Liver (tissue), 9 donors: Measurements from ENCODE around the gene BACH2. TPM values are rescaled to one million over a fixed set of nuclear protein-coding genes. Genes with fewer than 3 reads are reported as not detected.

Experiments
- DNase-seq: peaks from one replicate; pipeline ENCODE4 v3.0.0-alpha.2; 2017; ENCODE audit warnings: low spot score
- H3K27ac ChIP-seq, 2 donors: one replicate each; pipeline ENCODE4 v1.7.0; 2013; ENCODE audit warnings: inconsistent platforms in 2 of 2, low read length in 2 of 2, control low read depth in 1 of 2, low read depth in 1 of 2, mild to moderate bottlenecking in 1 of 2
- H3K27me3 ChIP-seq, 4 donors: one replicate each; pipeline versions ENCODE4 v1.6.1 to v1.7.0; 2013; ENCODE audit warnings: low read length in 3 of 4, inconsistent platforms in 1 of 4, mild to moderate bottlenecking in 1 of 4, moderate library complexity in 1 of 4; ENCODE audit not compliant: control insufficient read depth in 4 of 4, insufficient read depth in 4 of 4
- H3K36me3 ChIP-seq, 4 donors: one replicate each; pipeline versions ENCODE4 v1.6.1 to v1.7.0; 2013; ENCODE audit warnings: low read length in 3 of 4, mild to moderate bottlenecking in 3 of 4, low read depth in 1 of 4, moderate library complexity in 1 of 4; ENCODE audit not compliant: control insufficient read depth in 4 of 4, insufficient read depth in 3 of 4
- H3K4me1 ChIP-seq, 4 donors: one replicate each; pipeline versions ENCODE4 v1.6.1 to v1.7.0; 2013; ENCODE audit warnings: low read length in 3 of 4, mild to moderate bottlenecking in 3 of 4, moderate library complexity in 1 of 4; ENCODE audit not compliant: control insufficient read depth in 4 of 4, insufficient read depth in 4 of 4
- H3K4me3 ChIP-seq, 3 donors: one replicate each; pipeline versions ENCODE4 v1.6.1 to v1.7.0; 2013; ENCODE audit warnings: low read length in 3 of 3, control low read depth in 1 of 3, low read depth in 1 of 3, mild to moderate bottlenecking in 1 of 3
- H3K9ac ChIP-seq, 2 donors: one replicate each; pipeline ENCODE4 v1.7.0; 2013; ENCODE audit warnings: low read length in 2 of 2, mild to moderate bottlenecking in 2 of 2, moderate library complexity in 2 of 2, control low read depth in 1 of 2, low read depth in 1 of 2
- H3K9me3 ChIP-seq, 4 donors: one replicate each; pipeline versions ENCODE4 v1.6.1 to v1.7.0; 2013; ENCODE audit warnings: low read length in 3 of 4; ENCODE audit not compliant: control insufficient read depth in 4 of 4
- EGR1 ChIP-seq, 2 donors: IDR thresholded peaks; 2 replicates each; pipeline ENCODE4 v1.6.1; 2016 to 2018; ENCODE audit warnings: antibody characterized with exemption in 2 of 2, low read depth in 2 of 2
- FOXA1 ChIP-seq: IDR thresholded peaks from 2 replicates; pipeline ENCODE4 v1.6.1; 2016; ENCODE audit warnings: antibody characterized with exemption
- GABPA ChIP-seq, 2 donors: IDR thresholded peaks in 1 of 2; conservative IDR thresholded peaks in 1 of 2; 2 replicates each; pipeline ENCODE4 v1.6.1; 2016; ENCODE audit warnings: antibody characterized with exemption in 2 of 2, mild to moderate bottlenecking in 1 of 2, moderate library complexity in 1 of 2
- HNF4A ChIP-seq, 2 donors: conservative IDR thresholded peaks; 2 replicates each; pipeline ENCODE4 v1.6.1; 2016; ENCODE audit warnings: antibody characterized with exemption in 2 of 2, mild to moderate bottlenecking in 2 of 2
- HNF4G ChIP-seq: IDR thresholded peaks from 2 replicates; pipeline ENCODE4 v1.6.1; 2016; ENCODE audit warnings: antibody characterized with exemption
- NR2F2 ChIP-seq: IDR thresholded peaks from 2 replicates; pipeline ENCODE4 v1.6.1; 2016; ENCODE audit warnings: antibody characterized with exemption
- RAD21 ChIP-seq, 2 donors: IDR thresholded peaks; 2 replicates each; pipeline ENCODE4 v1.6.1; 2016; ENCODE audit warnings: antibody characterized with exemption in 2 of 2, mild to moderate bottlenecking in 2 of 2
- RXRA ChIP-seq, 2 donors: IDR thresholded peaks; 2 replicates each; pipeline ENCODE4 v1.6.1; 2017 to 2018; ENCODE audit warnings: antibody characterized with exemption in 2 of 2, mild to moderate bottlenecking in 1 of 2
- SP1 ChIP-seq: IDR thresholded peaks from 2 replicates; pipeline ENCODE4 v1.6.1; 2018; ENCODE audit warnings: antibody characterized with exemption, mild to moderate bottlenecking
- TAF1 ChIP-seq: conservative IDR thresholded peaks from 2 replicates; pipeline ENCODE4 v1.6.1; 2016; ENCODE audit warnings: antibody characterized with exemption, mild to moderate bottlenecking
- YY1 ChIP-seq: IDR thresholded peaks from 2 replicates; pipeline ENCODE4 v1.6.1; 2016; ENCODE audit warnings: antibody characterized with exemption, mild to moderate bottlenecking
- WGBS: extraction: QIAGEN DNeasy Blood & Tissue Kit; methylation state at CpG from one replicate; pipeline ENCODE4 v1.1.7; 2013; 5-methylcytosine and 5-hydroxymethylcytosine counted together
- polyA plus RNA-seq, 2 donors: library from polyadenylated mRNA; stranded (reverse) in 1 of 2; unstranded in 1 of 2; fragments of 200-250 nt in 1 of 2; fragments of >200 nt in 1 of 2; fragmentation: Nextera tagmentation in 1 of 2; extraction: Ambion mirVana in 1 of 2; gene quantifications; one replicate each; pipeline versions ENCODE4 v1.2.1 to v1.2.3, GENCODE V29; 2013 to 2015
- total RNA-seq, 2 donors: library from RNA; depleted of rRNA; stranded (reverse); fragments of >200 nt; gene quantifications; one replicate each; pipeline ENCODE4 v1.2.3, GENCODE V29; 2014
- TF ChIP-seq, protein P1 (sequence below): IDR thresholded peaks from 2 replicates; pipeline ENCODE4 v1.6.1; 2016; ENCODE audit warnings: antibody characterized with exemption
- TF ChIP-seq, protein P2 (sequence below): IDR thresholded peaks from 2 replicates; pipeline ENCODE4 v1.6.1; 2016; ENCODE audit warnings: antibody characterized with exemption
- TF ChIP-seq, protein P3 (sequence below): IDR thresholded peaks from 2 replicates; pipeline ENCODE4 v1.6.1; 2016; ENCODE audit warnings: antibody characterized with exemption, mild to moderate bottlenecking
- TF ChIP-seq, protein P4 (sequence below): fragments of 150-350 bp; IDR thresholded peaks from 2 replicates; pipeline ENCODE4 v1.5.1; 2017; ENCODE audit warnings: improper control_type of control experiment, low read depth, low read length; ENCODE audit not compliant: missing input control
- donor health status: healthy.
- donor health status: healthy.
- donor health status: healthy.
- donor health status: healthy.
- donor health status: healthy.

BACH2 gene
- total and polyA plus RNA-seq, 4 donors: 1.9 to 3.7 (median 1.9) TPM

DNA sequence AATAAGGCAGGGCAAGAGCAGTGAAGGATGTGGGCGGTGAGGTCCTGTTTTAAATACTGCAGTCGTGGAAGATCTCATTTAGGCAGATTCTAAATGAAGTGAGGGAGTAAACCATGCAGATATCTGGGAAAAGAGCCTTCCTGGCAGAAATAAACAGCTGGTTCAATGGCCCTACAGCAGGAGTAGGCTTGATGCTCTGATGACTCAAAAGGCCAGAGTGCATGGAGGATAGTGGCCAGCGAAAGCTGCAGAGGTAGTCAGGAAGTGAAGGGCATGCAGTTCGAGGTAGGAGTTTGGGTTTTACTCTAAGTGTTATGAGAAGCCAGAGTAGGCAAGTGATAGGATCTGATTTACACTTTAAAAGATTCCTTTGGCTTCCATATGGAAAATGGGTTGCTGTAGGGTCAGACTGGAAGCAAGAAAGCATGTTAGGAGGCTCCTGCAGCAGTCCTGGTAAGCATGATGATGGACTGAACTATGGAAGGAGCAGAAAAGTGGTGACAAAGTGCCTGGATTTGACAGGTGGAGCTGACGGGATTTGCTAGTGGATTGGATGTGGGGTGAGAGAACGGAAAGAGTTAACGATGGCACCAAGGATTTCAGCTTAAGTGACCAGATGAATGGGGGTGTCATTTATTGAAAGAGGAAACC is 252.3 kb downstream of the BACH2 start:
- TF ChIP-seq HNF4A (conservative IDR thresholded peaks at IDR 0.05) (no peak), SP1 (no peak), EGR1 (IDR thresholded peaks at IDR 0.05; ENCODE audit: low read depth in 2 of 2) (no peak), NR2F2 (no peak)
- no peak for DNase-seq
- no peaks in the 10 kb centered on the region for H3K27me3 ChIP-seq
- no peaks in the 10 kb centered on the region for H3K9me3 ChIP-seq
- no peak overlapping the region for H3K27ac ChIP-seq
- no peak overlapping the region for H3K4me3 ChIP-seq
- 83% methylated on average over 7 of the region's 7 CpGs for WGBS
- H3K4me1 ChIP-seq: peaks cover 0 to under 1% (median 0%) of the 10 kb centered on the region in 4 donors
- no peaks in the 10 kb centered on the region for H3K36me3 ChIP-seq
- no peak overlapping the region for H3K9ac ChIP-seq

DNA sequence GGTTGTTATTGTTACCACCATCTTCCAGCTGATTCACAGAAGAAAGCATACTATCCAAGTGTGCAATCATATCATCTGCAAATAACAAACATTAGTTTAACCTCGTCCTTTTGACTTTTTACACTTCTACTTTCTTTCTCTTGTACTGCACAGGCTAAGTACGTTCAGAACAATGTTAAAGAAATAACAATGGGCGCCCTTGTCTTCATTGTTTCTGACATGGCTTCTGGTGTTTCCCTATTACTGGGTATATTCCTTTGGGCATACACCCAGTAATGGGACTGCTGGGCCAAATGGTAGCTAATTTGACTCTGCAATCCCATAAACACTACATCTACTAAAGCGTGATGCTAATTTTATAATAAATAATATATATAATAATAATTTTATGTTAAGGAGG is 255.7 kb downstream of the BACH2 start:
- 93% methylated on average over 4 of the region's 4 CpGs for WGBS
- Histone ChIP-seq H3K9ac (no peak overlapping the region), H3K9me3 (no peaks in the 10 kb centered on the region), H3K36me3 (no peaks in the 10 kb centered on the region), H3K27me3 (no peaks in the 10 kb centered on the region), H3K4me3 (no peak overlapping the region), H3K4me1 (peaks cover 0 to 3% (median under 1%) of the 10 kb centered on the region in 4 donors), H3K27ac (no peak overlapping the region)
- TF ChIP-seq, protein P1, sequence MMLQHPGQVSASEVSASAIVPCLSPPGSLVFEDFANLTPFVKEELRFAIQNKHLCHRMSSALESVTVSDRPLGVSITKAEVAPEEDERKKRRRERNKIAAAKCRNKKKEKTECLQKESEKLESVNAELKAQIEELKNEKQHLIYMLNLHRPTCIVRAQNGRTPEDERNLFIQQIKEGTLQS: no peak
- TF ChIP-seq, protein P2, sequence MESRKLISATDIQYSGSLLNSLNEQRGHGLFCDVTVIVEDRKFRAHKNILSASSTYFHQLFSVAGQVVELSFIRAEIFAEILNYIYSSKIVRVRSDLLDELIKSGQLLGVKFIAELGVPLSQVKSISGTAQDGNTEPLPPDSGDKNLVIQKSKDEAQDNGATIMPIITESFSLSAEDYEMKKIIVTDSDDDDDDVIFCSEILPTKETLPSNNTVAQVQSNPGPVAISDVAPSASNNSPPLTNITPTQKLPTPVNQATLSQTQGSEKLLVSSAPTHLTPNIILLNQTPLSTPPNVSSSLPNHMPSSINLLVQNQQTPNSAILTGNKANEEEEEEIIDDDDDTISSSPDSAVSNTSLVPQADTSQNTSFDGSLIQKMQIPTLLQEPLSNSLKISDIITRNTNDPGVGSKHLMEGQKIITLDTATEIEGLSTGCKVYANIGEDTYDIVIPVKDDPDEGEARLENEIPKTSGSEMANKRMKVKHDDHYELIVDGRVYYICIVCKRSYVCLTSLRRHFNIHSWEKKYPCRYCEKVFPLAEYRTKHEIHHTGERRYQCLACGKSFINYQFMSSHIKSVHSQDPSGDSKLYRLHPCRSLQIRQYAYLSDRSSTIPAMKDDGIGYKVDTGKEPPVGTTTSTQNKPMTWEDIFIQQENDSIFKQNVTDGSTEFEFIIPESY: no peak
- TF ChIP-seq HNF4G (no peak), NR2F2 (no peak), TAF1 (no peak), GABPA (IDR thresholded peaks at IDR 0.05 in 1 of 2, conservative IDR thresholded peaks at IDR 0.05 in 1 of 2) (no peak), EGR1 (IDR thresholded peaks at IDR 0.05; ENCODE audit: low read depth in 2 of 2) (no peak), RXRA (IDR thresholded peaks at IDR 0.05) (no peak), YY1 (no peak), RAD21 (IDR thresholded peaks at IDR 0.05) (no peak), FOXA1 (no peak)
- TF ChIP-seq, protein P3, sequence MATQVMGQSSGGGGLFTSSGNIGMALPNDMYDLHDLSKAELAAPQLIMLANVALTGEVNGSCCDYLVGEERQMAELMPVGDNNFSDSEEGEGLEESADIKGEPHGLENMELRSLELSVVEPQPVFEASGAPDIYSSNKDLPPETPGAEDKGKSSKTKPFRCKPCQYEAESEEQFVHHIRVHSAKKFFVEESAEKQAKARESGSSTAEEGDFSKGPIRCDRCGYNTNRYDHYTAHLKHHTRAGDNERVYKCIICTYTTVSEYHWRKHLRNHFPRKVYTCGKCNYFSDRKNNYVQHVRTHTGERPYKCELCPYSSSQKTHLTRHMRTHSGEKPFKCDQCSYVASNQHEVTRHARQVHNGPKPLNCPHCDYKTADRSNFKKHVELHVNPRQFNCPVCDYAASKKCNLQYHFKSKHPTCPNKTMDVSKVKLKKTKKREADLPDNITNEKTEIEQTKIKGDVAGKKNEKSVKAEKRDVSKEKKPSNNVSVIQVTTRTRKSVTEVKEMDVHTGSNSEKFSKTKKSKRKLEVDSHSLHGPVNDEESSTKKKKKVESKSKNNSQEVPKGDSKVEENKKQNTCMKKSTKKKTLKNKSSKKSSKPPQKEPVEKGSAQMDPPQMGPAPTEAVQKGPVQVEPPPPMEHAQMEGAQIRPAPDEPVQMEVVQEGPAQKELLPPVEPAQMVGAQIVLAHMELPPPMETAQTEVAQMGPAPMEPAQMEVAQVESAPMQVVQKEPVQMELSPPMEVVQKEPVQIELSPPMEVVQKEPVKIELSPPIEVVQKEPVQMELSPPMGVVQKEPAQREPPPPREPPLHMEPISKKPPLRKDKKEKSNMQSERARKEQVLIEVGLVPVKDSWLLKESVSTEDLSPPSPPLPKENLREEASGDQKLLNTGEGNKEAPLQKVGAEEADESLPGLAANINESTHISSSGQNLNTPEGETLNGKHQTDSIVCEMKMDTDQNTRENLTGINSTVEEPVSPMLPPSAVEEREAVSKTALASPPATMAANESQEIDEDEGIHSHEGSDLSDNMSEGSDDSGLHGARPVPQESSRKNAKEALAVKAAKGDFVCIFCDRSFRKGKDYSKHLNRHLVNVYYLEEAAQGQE: no peak
- TF ChIP-seq, protein P4, sequence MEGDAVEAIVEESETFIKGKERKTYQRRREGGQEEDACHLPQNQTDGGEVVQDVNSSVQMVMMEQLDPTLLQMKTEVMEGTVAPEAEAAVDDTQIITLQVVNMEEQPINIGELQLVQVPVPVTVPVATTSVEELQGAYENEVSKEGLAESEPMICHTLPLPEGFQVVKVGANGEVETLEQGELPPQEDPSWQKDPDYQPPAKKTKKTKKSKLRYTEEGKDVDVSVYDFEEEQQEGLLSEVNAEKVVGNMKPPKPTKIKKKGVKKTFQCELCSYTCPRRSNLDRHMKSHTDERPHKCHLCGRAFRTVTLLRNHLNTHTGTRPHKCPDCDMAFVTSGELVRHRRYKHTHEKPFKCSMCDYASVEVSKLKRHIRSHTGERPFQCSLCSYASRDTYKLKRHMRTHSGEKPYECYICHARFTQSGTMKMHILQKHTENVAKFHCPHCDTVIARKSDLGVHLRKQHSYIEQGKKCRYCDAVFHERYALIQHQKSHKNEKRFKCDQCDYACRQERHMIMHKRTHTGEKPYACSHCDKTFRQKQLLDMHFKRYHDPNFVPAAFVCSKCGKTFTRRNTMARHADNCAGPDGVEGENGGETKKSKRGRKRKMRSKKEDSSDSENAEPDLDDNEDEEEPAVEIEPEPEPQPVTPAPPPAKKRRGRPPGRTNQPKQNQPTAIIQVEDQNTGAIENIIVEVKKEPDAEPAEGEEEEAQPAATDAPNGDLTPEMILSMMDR: no peak
- no peak for DNase-seq
